Spinal cord (tissue), 10 donors: ENCODE results near the gene NRROS. TPM values are rescaled to one million over a fixed set of nuclear protein-coding genes. Genes with fewer than 3 reads are reported as not detected.

Experiments
- DNase-seq, 6 donors: peaks; one replicate each; pipeline versions ENCODE4 v3.0.0 to v3.0.0-alpha.2; 2013 to 2015; ENCODE audit warnings: low spot score in 6 of 6, low read depth in 4 of 6
- H3K27ac ChIP-seq: one replicate; pipeline ENCODE4 v1.5.1; 2013; ENCODE audit warnings: low read depth, low read length, control low read depth
- H3K27me3 ChIP-seq: one replicate; pipeline ENCODE4 v1.6.1; 2013; ENCODE audit warnings: low read length; ENCODE audit not compliant: control insufficient read depth, insufficient read depth
- H3K36me3 ChIP-seq: one replicate; pipeline ENCODE4 v1.6.1; 2013; ENCODE audit warnings: low read length; ENCODE audit not compliant: control insufficient read depth, insufficient read depth
- H3K4me1 ChIP-seq: one replicate; pipeline ENCODE4 v1.6.1; 2013; ENCODE audit warnings: low read length; ENCODE audit not compliant: control insufficient read depth, insufficient read depth
- H3K4me3 ChIP-seq: one replicate; pipeline ENCODE4 v1.5.1; 2013; ENCODE audit warnings: low read depth, low read length, control low read depth
- H3K9me3 ChIP-seq: one replicate; pipeline ENCODE4 v1.6.1; 2013; ENCODE audit warnings: low read length; ENCODE audit not compliant: control insufficient read depth, insufficient read depth
- WGBS: methylation state at CpG from one replicate; pipeline ENCODE4 v1.1.5; 2013; ENCODE audit warnings: missing lambda C conversion rate; ENCODE audit not compliant: insufficient coverage; 5-methylcytosine and 5-hydroxymethylcytosine counted together
- polyA plus RNA-seq, 2 donors: library from polyadenylated mRNA; unstranded; fragments of 120-200 nt; gene quantifications; one replicate each; pipeline ENCODE4 v1.2.1, GENCODE V29; 2013; ENCODE audit not compliant: insufficient read length in 2 of 2
- total RNA-seq, 2 donors: library from RNA; depleted of rRNA in 1 of 2; stranded (reverse); fragments of 120-200 nt in 1 of 2; fragments of >200 nt in 1 of 2; gene quantifications; one replicate each; pipeline versions ENCODE4 v1.2.3 to v1.2.4, GENCODE V29; 2013 to 2014
- donor health status: healthy.

The NRROS gene
- total and polyA plus RNA-seq, 4 donors, result 3.0 to 4.3 (median 3.3) TPM

DNA sequence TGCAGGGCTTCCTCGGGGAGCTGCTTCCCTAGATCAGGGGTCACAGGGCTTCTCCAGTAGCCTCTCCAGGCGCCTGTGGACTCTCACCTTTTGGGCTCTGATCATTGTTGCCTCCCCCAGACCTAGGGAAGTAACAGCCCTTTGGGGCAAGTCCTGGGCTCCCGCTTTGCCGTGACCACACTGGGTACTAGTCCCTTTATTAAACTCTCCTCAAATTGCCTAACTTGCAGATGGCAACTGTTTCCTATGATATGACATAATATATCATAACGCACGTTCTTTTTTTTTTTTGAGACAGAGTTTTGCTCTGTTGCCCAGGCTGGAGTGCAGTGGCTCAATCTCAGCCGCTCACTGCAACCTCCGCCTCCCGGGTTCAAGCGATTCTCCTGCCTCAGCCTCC, 17.9 kb upstream of the NRROS start:
- DNase-seq, result no peak
- 92% methylated on average over 10 of the region's 10 CpGs for WGBS
- H3K4me3 ChIP-seq, result no peak overlapping the region
- H3K9me3 ChIP-seq, result no peaks in the 10 kb centered on the region
- no peak overlapping the region for H3K27ac ChIP-seq
- H3K27me3 ChIP-seq, result no peaks in the 10 kb centered on the region
- H3K36me3 ChIP-seq, result no peaks in the 10 kb centered on the region
- peaks cover 13% of the 10 kb centered on the region for H3K4me1 ChIP-seq

DNA sequence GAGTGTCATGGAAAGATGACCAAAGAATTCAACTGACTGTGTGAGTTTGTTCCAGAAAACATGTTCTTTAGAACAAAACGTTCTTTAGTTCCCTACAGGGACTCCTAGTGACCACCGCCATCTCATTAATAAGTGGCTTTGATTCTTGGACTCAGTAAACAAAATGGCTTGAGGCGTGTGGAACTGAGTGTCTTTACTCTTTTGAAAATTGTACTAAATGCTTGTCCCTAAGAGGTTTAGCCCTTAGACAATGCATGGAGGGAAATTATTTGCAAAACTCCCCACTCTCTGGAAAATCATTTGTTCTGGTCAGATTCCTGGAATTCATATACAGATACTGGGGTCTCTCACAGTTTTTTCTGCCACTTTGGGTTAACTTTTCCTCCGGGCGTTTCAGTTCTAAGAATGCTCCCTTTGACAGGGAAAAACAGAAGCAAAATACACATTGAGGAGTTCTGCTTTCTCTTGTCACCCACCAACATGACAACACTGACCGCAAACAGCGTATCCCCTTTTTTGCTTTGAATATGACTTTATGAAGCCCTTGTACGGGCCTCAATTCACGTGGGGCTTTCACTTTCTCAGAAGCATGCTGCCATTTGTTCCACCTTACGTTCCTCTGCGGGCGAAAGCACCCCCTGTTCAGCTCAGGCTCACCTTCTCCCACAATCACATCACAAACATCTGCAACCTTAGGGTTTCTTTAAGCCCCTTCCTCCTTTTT, 15.3 kb upstream of the NRROS start:
- WGBS, result 58% methylated on average over 10 of the region's 12 CpGs
- H3K4me3 ChIP-seq, result no peak overlapping the region
- H3K9me3 ChIP-seq, result no peaks in the 10 kb centered on the region
- H3K36me3 ChIP-seq, result no peaks in the 10 kb centered on the region
- H3K27ac ChIP-seq, result peak overlapping the region; percentile 69
- peaks cover 16% of the 10 kb centered on the region for H3K4me1 ChIP-seq
- H3K27me3 ChIP-seq, result no peaks in the 10 kb centered on the region
- no peak for DNase-seq

DNA sequence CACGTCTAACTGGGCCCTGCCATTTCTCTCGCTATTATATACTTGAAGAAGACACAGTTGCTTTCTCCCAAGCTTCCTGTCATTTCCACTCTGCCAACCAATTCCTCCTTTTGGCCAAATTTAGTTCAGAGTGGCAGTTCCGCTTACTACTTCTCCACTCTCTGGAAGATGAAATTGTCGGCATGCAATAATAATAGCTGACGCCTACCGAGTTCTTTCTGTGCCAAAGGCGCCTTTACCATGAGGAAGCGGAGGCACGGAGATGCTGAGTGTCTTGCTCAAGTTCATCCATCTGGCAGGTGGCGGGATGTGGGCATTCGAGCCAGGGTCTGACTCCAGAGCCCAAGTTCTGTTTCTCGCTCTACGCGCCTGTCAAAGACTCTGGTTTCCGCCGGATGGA, 14.6 kb upstream of the NRROS start:
- DNase-seq, result no peak
- no peaks in the 10 kb centered on the region for H3K36me3 ChIP-seq
- peak overlapping the region; percentile 69 for H3K27ac ChIP-seq
- no peaks in the 10 kb centered on the region for H3K27me3 ChIP-seq
- H3K4me1 ChIP-seq, result peaks cover 16% of the 10 kb centered on the region
- H3K9me3 ChIP-seq, result no peaks in the 10 kb centered on the region
- no peak overlapping the region for H3K4me3 ChIP-seq
- 91% methylated on average over 9 of the region's 16 CpGs for WGBS

DNA sequence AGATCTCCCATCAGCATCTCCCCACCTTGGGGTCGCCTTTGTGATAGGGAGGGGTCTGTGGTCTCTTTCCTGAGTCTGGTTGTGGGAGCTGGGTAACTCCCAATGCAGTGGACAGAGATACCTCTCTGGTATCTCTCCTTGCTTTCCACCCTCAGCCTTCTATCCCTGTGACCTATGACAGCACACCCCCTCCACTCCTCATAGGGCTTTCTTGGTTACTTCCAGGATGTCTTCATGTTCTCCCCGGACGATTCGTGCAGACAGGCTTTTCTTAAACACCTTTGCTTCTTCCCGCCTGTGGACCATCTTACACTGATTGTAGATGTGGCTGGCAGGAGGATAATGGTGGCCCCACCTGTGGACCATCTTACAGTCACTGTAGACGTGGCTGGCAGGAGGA, 14.2 kb upstream of the NRROS start:
- Histone ChIP-seq H3K9me3 (no peaks in the 10 kb centered on the region), H3K4me1 (peaks cover 13% of the 10 kb centered on the region), H3K27ac (no peak overlapping the region), H3K27me3 (no peaks in the 10 kb centered on the region), H3K36me3 (no peaks in the 10 kb centered on the region), H3K4me3 (no peak overlapping the region)
- DNase-seq, result no peak
- 80% methylated on average over 2 of the region's 6 CpGs for WGBS

DNA sequence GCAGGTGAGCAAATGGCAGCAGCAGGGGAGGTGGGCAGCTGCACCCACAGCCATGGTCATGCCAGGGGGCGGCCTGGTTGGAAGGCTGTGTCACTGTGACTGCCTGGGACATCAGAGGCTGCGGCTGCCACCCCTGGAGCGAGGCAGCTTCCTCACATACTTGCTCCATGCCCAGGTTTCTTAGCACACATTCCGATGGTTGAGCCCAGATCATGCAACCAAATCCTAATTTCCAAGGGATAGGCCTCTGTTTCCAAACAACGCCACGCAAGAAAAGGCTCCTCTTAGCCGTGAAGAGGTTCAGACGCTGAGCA, 11.6 kb upstream of the NRROS start:
- 82% methylated on average over 8 of the region's 8 CpGs for WGBS
- H3K9me3 ChIP-seq, result no peaks in the 10 kb centered on the region
- H3K27me3 ChIP-seq, result no peaks in the 10 kb centered on the region
- peaks cover 20% of the 10 kb centered on the region for H3K4me1 ChIP-seq
- no peak overlapping the region for H3K4me3 ChIP-seq
- DNase-seq, result no peak
- no peak overlapping the region for H3K27ac ChIP-seq
- H3K36me3 ChIP-seq, result no peaks in the 10 kb centered on the region

DNA sequence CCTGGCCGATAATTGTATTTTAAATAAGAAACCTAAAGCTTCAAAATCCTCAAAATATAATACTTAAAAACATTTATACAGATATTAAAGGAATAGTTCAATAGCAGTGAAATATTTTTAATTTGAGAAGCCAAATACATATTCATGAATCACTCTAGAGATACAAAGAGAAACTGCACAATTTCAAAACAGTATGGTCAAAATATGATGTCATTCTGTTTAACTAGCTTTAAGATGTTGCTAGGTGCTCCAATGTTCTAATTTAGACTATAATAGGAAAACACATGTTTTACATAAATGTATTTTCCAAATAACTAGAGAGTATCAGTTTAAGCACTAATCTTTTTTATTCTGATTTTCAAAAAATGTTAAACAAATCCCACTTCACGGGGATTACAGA, 10.3 kb upstream of the NRROS start:
- WGBS, result 100% methylated on average over 1 of the region's 2 CpGs
- Histone ChIP-seq H3K27me3 (no peaks in the 10 kb centered on the region), H3K27ac (no peak overlapping the region), H3K36me3 (no peaks in the 10 kb centered on the region), H3K4me1 (peaks cover 26% of the 10 kb centered on the region), H3K4me3 (no peak overlapping the region), H3K9me3 (no peaks in the 10 kb centered on the region)
- no peak for DNase-seq

DNA sequence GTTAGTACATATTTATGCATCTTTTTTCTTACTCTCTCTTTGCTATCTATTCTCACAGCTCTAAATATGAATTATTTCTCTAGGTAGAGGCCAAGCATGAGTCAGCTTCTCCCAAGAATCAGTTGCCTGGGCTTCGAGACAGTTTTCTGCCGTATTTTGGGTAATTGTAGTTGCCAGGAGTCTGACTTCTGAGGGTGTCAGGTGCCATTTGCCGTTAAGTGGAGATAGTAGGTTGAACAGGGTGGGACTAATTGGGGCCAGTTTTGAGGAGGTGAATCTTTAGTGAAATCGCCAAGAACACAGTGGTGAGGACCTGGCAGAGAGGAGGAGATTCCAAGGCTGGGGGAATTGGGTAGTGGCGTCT, 7.8 kb upstream of the NRROS start:
- WGBS, result 31% methylated on average over 5 of the region's 5 CpGs
- Histone ChIP-seq H3K4me1 (peaks cover 29% of the 10 kb centered on the region), H3K4me3 (peak overlapping the region; percentile 62), H3K36me3 (no peaks in the 10 kb centered on the region), H3K9me3 (no peaks in the 10 kb centered on the region), H3K27me3 (no peaks in the 10 kb centered on the region), H3K27ac (peak overlapping the region; percentile 77)
- no peak for DNase-seq

DNA sequence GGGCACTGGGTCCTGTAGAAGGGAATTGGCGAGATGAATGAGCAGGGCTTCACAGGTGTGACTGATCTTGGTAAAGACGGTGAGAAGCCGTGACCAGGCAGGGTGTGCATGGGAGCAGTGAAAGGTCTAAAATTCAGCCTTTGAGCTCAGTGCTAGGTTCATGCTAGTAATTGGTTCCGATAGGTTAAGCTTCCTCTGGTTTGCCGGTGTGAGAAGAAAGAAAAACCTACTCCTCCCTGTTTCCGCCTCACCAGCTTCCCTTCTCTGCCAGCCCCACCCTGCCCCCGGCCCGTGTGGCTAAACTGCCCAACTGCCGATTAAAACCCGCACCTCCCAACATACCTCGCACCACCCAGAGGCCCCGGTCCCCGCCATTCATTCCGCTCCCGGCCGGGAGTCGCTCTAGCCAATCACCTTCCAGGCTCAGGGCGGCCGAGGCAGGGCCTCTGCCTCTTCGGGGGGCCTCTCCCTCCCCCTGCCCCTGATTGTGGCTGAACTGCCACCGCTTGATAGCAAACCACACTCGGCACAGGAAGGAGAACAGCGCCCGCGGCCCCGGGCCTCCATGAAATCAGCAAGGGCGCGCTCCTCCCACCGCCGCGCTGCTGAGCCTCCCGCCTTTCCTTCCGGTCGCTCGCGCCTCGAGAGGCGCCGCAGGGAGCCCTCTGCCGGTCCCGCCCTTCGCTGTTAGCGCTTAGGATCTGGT, 7.3 kb upstream of the NRROS start:
- H3K9me3 ChIP-seq, result no peaks in the 10 kb centered on the region
- no peaks in the 10 kb centered on the region for H3K27me3 ChIP-seq
- H3K27ac ChIP-seq, result peak overlapping the region; percentile 77
- no peaks in the 10 kb centered on the region for H3K36me3 ChIP-seq
- WGBS, result under 1% methylated on average over 41 of the region's 43 CpGs
- peaks cover 29% of the 10 kb centered on the region for H3K4me1 ChIP-seq
- H3K4me3 ChIP-seq, result peak overlapping the region; percentile 62
- DNase-seq, result peak; percentile 50 to 97 (median 74)

DNA sequence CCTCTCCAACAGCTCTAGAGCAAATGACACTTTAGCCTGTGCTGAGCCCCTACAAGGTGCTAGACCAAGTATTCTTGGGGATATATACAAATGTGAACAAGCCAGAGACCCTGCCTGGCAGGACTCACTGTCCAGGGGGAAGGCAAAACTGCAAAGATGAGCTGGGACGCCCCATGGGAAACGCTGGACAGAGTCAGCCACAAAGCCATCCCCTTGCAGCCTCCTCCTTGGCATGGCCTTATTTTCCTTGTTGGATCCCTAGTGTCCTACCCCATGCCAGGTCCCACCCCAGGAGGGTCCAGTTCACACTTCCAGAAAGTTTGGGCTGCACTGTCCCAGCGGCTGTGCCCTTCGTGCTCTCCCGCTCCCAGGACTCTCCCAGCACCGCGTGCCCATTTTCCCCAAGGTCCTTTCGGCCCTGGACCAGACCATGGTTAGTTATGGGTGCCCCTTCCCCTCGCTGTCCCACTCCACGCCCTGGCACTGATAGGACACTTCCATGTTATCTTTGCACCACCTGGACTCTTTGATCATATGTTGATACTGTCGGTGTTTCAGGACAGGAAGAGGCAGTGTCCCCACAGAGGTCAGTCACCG, 5.8 kb upstream of the NRROS start:
- 86% methylated on average over 12 of the region's 12 CpGs for WGBS
- Histone ChIP-seq H3K27ac (no peak overlapping the region), H3K36me3 (no peaks in the 10 kb centered on the region), H3K9me3 (no peaks in the 10 kb centered on the region), H3K27me3 (no peaks in the 10 kb centered on the region), H3K4me3 (no peak overlapping the region), H3K4me1 (peaks cover 23% of the 10 kb centered on the region)
- DNase-seq, result no peak

DNA sequence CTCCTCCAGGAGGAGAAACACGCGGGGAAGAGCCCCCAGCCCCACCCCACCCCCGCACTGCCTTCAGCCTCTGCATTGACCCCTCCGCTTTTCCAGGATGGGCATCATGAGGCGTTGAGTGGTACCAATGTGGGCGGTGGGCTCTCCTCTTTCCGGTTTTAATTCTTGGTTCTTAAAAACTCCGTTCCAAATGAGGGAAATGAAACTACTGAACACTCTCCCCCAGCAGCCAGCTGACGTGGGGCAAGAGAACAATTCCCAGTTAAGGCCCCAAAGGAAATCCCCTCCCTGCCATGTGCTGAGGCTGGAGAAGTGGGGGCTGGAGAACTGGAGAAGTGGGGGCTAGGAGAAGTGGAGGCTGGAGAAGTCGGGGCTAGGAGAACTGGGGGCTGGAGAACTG, 5.3 kb upstream of the NRROS start:
- WGBS, result 86% methylated on average over 1 of the region's 10 CpGs
- Histone ChIP-seq H3K9me3 (no peaks in the 10 kb centered on the region), H3K4me3 (no peak overlapping the region), H3K4me1 (peaks cover 25% of the 10 kb centered on the region), H3K27me3 (no peaks in the 10 kb centered on the region), H3K27ac (no peak overlapping the region), H3K36me3 (no peaks in the 10 kb centered on the region)
- DNase-seq, result no peak
